SKM-1 (cell line): ENCODE data around the gene SLC16A4.
"Not testable (repeated sequence)": the region's sequence is repeated elsewhere in the genome, so short reads cannot be mapped to it uniquely, and the experiment has no call there.

Experiments
- DNase-seq: peaks from one replicate; lab custom pipeline; 2025; ENCODE audit not compliant: unreplicated experiment; lab: John Stamatoyannopoulos, UW

SLC16A4 gene

DNA sequence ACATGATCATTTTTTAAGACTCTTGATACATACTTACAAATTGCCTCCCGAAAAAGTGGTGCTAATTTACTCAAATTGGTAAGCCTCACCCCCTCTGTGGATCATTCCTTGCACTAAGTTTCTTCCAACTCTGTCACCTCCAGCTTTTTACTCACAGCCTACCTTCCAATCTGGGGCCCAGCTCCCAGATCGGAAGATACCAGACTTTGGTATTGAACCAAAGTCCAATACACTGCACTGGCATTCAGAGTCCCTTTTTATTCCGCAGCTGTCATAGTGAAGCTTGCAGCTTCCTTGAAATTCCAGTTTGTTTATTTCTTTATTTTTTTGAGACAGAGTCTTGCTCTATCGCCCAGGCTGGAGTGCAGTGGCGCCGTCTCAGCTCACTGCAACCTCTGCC, 18.5 kb upstream of the SLC16A4 start:
- no peak for DNase-seq

DNA sequence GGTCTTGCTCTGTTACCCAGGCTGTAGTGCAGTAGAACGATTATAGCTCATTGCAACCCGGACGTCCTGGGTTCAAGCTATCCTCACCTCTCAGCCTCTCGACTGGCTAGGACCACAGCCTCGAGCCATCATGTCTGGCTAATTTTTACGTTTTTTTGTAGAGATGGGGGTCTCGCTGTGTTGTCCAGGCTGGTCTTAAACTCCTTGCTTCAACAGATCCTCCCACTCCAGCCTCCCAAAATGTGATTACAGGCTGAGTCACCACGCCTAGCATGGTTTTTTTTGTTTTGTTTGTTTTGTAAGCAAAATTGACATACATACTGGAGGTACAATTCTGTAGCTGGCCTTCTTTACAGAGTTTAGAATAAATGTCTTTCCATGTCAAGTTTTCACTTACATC, 17.7 kb upstream of the SLC16A4 start:
- DNase-seq: no peak

DNA sequence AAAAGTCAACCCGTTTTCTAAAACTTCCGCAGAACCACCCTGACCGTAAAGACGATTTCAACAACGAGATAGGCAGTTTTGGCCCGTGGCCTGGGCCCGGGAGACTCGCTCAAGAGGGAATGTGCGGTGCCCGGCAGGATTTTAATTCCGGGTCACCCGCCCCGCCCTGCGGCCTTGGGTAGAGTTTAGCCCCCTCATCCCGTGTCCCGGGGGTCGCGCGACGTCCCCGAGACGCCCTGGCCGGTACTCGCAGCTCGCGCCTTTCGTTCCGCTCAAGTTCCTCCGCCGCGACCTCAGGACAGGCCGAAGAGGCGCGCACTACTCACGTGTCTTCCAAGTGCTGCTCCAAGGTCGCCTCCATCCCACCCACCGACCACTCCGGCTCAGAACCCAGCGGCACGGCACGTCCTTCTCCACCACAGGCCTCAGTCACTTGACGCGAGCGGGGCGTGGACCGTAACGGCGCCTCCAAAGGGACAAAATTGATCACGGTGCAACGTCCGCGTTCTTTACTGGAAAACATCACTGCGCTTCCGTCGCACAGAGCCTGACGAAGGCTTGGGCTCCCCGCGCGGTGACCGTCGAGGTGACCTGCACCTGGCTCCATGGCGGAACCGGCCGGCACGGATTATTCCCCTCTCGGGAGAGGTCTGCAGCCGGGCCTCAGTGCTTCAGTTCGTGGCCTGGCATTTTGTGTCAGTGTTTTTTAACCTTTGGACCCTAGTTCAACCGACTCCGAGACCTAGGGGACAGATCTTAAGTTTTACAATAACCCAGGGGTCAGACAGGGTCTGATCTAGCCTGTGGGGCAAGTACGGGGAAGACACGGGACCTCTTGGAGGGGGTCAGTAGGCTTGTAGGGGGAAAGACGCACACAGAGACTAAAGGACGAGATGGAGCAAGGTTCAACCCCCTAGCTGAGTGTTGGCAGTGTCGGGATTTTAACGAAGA, 16.7 kb upstream of the SLC16A4 start, which contains the start of gene LAMTOR5:
Gene LAMTOR5, minus strand, starts transcription at position 435 of the 951 bp plus-strand sequence. Its CDS starts 74 bp downstream, at position 361.
- peak; percentile 79 for DNase-seq

DNA sequence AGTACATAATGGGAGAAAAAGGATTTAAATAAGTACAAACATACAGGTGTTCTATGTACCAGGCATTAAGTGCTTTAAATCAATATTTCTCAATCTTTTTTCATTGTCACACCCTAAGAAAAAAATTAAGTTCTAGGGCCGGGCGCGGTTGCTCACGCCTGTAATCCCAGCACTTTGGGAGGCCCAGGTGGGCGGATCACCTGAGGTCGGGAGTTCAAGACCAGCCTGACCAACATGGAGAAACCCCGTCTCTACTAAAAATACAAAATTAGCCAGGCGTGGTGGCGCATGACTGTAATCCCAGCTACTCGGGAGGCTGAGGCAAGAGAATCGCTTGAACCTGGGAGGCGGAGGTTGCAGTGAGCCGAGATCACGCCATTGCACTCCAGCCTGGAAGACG, 15.6 kb upstream of the SLC16A4 start:
- DNase-seq: not testable (repeated sequence)

DNA sequence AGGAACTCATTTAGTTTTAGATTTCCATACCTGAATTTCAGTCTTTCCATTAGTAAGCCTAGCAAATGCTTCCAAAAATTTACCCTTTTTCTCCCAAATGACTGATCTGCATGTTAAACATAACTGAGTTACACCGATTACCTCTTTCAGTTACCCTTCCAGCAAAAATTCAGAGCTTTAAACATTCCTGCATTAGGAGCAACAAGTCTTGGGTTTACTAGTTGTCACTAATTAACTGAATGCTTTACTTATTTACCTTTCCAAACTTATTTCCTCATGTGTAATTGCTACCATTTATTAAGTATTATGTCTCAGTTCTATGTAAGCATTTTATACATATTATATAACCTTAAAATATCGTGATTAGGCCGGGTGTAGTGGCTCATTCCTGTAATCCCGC, 13.6 kb upstream of the SLC16A4 start:
- DNase-seq: no peak

DNA sequence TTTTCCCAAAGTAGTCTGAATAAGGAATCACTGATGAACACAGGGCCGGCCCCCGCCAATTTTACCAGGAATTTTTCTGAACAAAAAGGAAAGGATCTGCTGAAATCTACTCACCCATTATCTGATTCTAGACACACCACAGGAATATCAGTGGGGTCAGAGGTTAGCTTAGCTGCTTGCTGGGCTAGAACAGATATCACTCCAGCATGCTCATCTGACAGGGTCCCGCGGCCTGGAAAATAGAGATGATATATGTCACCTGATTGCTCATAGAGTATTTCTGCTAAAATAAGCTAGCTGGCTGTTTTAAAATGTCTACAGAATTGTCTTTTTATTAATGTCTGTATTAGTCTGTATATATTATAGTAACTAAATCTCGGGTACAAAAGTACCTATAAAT, 13.0 kb upstream of the SLC16A4 start:
- DNase-seq: no peak

DNA sequence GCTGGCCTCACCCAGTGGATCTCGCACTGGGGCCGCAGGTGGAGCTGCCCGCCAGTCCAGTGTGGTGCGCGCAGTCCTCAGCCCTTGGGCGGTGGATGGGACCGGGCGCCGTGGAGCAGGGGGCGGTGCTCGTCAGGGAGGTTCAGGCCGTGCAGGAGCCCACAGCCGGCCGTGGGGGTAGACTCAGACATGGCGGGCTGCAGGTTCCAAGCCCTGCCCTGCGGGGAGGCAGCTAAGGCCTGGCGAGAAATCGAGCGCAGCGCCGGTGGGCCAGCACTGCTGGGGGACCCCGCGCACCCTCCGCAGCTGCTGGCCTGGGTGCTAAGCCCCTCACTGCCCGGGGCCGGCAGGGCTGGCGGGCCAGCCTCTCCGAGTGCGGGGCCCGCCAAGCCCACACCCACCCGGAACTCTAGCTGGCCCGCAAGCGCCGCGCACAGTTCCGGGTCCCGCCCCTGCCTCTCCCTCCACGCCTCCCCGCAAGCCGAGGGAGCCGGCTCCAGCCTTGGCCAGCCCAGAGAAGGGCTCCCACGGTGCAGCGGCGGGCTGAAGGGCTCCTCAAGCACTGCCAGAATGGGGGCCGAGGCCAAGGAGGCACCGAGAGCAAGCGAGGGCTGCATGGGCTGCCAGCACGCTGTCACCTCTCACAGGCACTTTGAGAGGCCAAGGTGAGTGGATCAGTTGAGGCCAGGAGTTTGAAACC, 5.6 kb upstream of the SLC16A4 start:
- DNase-seq: not testable (repeated sequence)

DNA sequence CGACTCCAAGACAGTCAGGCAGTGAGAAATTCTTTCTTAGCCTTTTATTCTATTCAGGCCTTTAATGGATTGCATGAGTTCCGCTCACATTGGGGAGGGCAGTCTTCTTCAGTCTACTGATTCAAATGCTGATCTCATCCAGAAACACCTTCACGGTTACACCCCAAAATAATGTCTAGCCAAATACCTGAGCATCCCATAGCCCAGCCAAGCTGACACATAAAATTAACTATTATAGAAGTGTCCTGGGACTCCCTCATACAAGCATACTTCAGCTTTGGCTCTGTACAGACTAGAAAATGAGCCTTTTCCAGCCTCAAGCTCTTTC, 3.6 kb upstream of the SLC16A4 start:
- no peak for DNase-seq

DNA sequence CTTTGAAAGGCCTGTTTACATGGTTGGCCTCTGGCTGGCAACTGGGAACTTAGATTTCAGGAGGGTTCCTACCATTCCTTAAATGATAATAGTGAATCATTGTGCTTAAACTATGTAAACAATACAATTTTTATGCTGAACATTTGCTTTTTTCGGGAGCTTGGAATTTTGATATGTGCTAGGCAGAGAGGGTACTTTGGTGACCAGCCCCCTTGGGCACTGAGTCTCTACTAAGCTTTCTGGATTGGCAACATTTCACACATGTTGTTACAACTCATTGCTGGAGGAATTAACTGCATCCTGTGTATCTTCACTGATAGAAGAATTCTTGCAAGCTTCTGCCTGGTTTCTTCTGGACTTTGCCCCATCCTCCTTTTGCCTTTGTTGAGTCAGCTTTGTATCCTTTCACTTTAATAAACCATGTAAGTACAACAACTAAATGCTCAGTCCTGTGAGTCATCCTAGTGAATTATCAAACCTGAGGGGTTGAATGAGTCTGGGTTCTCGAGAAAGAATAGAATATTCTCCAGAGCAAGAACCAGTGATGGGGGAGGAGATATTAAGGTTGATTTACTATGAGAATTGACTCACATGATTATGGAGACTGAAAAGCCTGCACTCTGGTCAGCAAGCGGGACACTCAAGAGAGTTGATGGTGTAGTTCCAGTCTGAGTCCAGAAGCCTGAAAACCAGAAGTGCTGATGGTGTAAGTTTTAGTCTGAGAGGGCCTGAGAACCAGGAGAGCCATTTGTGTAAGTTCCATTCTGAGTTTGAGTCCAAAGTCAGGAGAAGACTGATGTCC, 3.1 kb upstream of the SLC16A4 start:
- DNase-seq: no peak

DNA sequence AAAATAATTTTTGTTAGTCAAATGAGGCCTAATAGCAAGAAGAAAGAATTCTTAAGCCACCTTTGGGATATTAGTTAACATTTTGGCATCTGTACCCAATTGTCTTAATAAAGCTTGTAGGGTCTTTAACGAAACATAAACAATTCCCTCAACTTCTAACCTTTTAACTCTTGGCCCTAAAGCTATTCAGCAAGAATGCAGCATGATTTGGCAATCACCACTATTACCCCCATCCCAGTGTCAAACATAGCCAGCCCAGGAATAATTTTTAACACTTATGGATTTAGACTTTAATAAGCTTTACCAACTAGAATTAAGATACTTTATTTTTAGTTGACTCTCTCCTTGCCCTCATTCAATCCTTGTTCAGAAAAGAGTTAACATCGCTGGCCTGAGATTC, 2.5 kb upstream of the SLC16A4 start:
- no peak for DNase-seq

DNA sequence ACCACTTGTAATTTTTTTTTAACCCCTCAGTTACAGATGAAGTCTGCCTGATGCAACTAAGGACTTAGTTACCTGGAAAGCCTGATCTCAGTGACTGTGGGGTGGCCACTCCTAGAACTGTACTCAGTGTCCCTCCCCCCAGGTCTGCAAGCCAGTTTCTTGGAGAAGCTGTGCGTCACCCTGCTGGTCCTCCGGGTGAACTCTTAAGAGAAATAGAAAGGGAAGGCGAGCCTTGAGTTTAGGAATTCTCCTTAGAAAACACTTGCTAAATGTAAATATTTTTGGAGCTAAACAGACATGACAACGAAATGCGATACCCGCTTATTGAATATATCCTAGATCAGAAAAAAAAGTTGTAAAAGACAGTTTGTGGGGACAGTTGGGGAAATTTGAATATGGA, 730 bp downstream of the SLC16A4 start:
- DNase-seq: no peak

DNA sequence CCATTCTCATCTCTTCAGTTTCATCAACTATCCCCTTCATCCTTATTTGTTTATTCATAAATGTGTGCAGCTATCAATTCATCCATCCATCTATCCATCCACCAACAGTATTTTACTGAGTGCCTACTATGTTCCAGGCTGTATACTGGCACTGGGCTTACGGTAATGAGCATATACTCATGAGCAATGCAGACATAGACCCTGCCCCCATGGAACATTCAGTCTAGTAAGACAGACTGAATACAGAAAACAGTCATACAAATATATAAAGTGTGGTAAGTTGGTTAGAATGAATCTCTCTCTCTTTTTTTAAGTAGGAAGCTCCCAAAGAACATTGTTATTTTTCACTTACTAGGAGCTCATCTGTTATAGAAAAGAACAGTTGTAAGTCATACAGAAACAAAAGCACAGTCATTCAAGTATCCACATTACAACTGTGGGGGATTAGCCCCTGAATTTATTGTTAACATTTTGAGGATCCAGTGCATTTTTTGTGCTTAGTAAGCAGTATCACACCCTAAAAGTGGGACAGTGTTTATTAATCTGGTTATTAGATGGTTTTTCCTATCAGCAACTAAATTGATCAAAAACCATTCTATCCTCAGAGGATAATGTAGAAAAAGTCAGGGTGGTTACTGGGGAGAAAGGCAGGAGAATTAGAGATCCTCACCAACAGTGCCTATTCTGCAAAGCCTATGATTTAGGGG, 3.6 kb downstream of the SLC16A4 start:
- no peak for DNase-seq

DNA sequence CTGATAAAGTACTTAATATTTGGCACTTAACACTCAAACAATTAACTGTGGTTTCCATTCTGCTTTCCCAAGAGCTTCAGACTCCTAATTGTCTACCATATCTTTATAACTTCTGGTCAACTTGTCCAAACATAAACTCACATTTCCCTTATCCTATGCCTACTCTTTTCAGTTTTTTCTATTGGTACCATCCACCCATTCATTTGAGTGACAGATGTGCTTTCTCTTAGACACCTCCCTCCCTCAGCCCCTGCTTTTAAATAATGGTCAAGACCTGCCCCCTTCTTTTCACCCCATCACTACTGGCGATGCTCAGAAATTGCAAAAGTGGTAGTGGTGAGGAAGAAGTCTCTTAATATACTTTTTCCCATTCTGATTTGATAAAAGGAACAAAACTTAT, 5.5 kb downstream of the SLC16A4 start:
- DNase-seq: no peak

DNA sequence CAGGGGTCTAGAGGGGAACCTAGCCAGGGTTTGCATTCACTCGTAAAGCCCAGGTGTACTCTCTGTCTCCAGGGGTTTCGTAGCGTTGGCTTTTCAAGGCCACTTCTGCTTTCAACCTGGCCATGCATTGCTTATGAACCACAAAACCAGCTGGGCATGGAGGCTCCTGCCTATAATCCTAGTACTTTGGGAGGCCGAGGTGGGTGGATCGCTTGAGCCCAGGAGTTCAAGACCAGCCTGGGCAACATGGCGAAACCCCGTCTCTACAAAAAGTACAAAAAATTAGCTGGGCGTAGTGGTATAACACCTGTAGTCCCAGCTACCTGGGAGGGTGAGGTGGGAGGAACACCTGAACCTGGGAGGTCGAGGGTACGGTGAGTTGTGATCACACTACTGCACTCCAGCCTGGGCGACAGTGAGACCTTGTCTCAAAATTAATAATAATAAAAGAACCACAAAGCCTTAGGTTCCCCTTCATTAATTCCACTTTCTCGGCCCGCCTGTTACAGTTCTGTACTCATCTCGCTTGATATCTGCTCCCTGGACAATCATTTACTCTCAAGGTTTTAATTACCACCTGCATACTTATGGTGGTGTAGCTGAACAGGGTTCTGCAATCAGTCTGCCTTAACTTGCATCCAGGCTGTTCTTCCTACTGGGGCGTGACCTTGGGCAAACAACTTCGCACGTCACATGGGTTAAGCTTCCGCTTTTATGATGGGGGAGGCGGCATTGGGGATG, 6.1 kb downstream of the SLC16A4 start:
- no peak for DNase-seq

DNA sequence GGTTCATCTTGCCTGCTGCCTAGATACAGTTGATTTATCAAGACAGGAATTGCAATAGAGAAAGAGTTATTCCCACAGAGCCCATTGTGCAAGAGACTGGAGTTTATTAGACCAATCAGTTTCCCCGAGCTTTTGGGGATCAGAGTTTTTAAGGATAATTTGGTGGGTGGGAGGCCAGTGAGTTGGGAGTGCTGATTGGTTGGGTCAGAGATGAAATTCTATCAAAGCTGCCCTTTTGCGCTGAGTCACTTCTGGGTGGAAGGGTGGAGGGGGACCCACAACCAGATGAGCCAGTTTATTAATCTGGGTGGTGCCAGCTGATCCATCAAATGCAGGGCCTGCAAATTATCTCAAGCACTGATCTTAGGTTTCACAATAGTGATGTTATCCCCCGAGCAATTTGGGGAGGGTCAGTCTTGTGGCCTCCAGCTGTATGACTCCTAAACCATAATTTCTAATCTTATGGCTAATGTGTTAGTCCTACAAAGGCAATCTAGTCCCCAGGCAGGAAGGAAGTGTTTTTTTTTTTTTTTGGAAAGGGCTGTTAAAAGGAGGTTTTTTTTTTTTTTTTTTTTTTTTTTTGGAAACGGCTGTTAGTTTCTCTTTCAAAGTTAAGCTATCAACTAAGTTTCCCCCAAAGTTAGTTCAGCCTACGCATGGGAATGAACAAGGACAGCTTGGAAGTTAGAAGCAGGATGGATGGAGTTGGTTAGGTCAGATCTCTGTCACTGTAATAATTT, 7.4 kb downstream of the SLC16A4 start:
- DNase-seq: no peak

DNA sequence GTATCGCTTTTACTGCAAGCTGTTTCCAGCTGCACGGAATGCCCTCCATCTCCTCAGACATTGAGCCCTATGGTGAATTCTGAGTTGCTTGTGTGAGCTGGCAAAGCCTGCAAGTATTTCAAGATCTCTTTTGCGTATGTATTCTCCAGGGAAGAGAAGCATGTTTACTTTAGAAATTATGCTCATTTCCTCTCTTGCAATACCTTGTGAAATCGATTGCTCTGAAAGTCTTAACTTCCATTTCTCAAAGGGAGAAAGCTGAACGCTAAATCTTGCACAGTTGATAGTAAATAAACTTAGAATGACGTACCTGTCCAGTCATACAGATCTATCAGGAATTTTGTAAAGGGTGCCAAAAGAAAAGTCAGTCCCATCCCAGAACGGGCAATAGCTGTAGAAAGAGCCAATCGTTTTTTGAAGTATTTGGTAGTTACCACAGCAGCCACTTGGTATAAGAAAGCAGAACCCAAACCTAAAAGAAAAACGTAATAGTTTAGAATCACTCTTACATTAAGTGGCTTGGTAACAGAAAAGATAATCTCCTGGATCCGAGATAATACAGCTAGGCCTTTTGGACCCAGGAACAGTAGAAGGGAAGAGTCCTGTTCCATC, 10.0 kb downstream of the SLC16A4 start:
- peak; percentile 68 for DNase-seq

DNA sequence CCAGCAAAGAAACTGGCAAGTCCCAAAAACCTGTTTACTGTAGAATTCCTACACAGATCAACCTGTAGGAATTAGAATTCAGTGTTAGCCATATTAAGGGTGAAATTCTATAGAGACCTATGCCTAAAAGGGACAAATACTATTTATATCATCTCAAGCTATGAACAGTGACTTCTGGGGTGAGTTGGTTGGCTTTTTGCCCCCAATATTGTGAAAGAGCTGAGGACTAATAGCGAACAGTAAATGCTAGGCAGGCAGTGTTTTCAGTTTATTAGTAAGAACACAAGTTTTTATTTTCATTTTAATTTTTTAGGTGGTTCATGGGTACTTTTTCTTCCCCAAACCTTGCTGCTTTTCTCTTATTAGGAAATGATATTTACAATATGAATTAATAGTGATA, 15.3 kb downstream of the SLC16A4 start:
- no peak for DNase-seq

DNA sequence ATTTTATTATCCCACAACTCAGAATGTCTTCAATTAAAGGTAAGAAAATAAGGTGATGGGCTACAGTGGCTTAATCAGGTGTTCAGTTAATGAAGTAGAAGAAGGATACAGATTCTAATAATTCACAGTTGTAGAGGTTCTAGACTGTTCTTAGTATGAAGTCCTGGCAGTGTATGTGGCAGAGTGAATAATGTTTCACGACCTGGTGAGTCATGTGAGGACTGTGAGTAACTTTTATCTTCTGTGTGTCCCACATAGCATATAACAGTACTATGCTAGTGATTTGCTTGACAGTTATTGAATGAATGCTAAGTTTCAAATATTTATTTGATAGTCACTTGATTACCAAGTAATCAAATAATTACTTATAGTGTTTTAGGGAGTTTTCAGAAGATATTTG, 20.0 kb downstream of the SLC16A4 start:
- no peak for DNase-seq

DNA sequence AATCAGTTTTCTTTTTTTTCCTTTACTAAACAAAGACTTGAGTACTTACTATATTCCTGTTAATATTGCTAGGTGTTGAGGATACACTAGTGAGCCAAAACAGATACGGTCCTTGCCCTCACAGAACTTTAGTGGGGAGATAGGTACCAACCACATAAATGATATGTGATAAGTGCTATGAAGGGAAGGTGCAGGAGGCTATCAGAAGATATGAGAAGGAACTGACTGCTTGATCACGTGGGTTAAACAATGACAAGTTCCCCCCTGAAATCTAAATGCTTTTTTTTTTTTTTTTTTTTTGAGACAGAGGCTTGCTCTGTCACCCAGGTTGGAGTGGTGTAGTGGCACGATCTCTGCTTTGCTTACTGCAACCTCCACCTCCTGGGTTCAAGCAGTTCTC, 26.6 kb downstream of the SLC16A4 start:
- DNase-seq: no peak
